GM12873 (cell line): ENCODE results near the gene ACTL10.

ENCODE experiments used
- TF ChIP-seq, protein P1 (sequence below): IDR thresholded peaks from 2 replicates; pipeline ENCODE4 v1.5.1; 2012; ENCODE audit warnings: low read depth, mild to moderate bottlenecking, moderate library complexity, low read length, control low read depth; ENCODE audit not compliant: insufficient read depth; ENCODE audit errors: missing control alignments

Gene ACTL10

DNA sequence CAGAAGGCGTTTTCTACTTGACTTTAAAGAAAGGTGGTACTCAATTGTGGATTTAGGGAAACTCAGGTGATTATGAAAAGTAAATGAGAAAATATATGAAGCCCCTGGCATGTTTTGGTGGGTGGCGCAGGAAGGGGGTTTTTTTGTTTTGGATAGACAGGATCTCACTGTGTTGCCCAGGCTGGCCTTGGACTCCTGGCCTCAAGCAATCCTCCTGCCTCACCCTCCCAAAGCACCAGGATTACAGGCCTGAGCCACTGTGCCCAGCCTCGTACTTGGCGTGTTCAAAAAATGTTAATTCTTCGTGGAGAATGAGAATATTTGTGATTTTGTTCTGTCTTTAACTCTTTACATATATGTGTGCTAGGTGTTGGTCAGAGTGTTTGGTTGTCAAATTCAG, 36.8 kb upstream of the ACTL10 start:
- TF ChIP-seq, protein P1, sequence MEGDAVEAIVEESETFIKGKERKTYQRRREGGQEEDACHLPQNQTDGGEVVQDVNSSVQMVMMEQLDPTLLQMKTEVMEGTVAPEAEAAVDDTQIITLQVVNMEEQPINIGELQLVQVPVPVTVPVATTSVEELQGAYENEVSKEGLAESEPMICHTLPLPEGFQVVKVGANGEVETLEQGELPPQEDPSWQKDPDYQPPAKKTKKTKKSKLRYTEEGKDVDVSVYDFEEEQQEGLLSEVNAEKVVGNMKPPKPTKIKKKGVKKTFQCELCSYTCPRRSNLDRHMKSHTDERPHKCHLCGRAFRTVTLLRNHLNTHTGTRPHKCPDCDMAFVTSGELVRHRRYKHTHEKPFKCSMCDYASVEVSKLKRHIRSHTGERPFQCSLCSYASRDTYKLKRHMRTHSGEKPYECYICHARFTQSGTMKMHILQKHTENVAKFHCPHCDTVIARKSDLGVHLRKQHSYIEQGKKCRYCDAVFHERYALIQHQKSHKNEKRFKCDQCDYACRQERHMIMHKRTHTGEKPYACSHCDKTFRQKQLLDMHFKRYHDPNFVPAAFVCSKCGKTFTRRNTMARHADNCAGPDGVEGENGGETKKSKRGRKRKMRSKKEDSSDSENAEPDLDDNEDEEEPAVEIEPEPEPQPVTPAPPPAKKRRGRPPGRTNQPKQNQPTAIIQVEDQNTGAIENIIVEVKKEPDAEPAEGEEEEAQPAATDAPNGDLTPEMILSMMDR, result no peak

DNA sequence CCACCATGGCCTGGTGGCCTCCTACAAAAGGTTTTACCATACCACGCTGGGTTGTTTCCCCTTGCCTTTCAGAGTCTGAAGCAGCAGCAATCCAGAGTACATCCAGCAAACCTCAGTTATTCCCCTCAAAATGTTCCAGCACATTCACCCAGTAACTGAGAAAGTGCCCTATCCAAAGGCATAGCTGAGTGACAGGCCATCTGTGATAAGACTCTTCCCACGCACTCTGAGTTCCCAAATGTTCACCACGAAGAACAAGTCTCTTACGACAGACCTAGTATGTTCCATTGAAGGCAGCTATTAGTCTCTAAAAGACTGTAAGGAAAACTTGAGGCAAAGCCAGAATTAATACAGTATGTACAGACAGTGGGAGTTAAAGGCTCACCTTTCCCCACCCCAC, 36.2 kb upstream of the ACTL10 start:
- TF ChIP-seq, protein P1, result no peak

DNA sequence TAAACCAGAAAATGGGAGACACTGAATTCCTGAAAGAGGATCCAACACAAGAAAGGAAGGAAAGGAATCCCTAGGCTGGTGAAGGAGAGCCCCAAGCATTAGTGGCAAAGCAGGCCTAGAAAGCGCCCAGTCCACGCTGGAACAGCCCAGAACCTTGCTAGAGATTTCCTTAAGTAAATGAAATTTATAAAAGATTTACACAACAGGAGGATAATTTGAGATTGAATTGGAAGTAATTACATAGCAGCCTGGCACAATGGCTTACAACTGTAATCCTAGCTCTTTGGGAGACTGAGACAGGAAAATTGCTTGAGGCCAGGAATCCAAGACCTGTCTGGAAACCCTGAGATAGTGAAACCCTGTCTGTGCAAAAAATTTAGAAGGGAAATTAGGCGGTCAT, 31.4 kb upstream of the ACTL10 start:
- TF ChIP-seq, protein P1, result no peak

DNA sequence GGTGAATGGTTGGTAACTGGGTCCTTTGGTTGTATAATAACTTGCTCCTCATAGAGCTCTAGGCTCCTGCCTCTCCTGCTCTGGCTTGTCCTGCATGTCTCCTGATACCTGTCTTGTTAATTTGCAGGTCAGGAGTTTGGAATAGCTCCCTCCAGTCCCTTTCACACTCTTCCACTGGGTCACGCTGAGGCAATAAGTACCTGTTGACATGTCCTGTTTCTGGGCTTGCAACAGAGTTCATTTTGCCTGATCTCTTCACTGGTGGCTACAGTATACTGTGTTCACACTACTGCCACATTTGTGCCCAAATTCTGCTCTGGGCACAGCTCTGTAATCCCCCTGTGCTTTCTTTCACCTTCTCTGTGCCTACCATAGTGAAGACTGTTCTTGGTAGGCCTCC, 30.0 kb upstream of the ACTL10 start:
- TF ChIP-seq, protein P1, result no peak

DNA sequence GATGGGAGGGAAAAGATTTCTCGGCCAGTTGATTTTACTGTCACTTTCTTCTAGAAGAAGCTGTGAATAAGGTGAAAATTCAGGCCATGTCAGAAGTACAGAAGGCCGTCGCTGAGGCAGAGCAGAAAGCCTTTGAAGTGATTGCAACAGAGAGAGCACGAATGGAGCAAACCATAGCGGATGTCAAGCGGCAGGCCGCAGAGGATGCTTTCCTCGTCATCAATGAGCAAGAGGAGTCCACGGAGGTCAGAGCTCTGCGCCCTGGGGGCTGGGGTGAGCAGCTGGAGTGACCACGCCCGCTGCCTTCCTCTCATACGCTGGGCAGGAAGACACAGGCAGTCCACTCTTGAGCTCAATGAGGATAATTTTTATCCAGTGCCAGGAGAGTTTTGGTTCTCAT, 26.5 kb upstream of the ACTL10 start:
- TF ChIP-seq, protein P1, result no peak

DNA sequence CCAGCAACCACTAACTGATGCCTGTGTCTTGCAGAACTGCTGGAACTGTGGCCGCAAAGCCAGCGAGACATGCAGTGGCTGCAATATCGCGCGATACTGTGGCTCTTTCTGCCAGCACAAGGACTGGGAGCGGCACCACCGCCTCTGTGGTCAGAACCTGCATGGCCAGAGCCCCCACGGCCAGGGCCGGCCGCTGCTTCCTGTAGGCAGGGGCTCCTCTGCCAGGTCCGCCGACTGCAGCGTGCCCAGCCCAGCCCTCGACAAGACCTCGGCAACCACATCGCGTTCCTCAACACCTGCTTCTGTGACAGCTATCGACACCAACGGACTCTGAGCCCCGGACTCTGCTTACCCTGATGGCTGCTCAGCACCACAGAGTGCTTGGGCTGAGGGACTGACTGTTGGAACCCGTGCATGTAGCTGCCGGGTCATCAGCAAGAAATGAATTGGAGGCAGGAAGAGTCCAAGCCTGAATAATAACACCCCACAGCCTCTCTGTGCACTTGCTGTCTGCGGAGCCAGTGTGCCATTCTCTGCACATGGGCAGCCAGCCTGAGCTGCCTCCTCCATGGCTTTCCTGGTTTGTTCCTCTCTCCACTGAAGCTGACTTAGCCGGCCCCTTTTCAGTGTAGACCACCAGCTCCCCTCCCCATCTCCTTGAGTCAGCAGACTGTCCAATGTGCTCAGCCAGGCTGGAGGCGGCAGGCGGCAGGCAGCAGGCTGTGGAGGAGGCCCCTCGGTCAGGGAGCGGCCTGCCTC, 22.3 kb upstream of the ACTL10 start:
- TF ChIP-seq, protein P1, result no peak

DNA sequence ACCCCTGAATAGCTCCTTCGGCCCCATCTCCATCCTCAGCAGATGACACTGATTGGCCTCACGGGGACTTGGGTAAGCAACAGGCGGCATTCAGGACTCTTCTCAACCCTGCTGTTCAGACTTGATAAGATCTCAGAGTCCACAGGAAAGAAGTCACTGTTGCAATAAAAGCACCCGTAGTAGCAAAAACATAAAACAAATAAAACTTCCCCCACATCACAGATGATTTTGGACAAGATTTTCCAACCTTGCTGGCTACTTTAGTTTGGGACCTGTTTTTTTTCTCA, 21.7 kb upstream of the ACTL10 start:
- TF ChIP-seq, protein P1, result no peak
